Esophagus squamous epithelium (tissue), 4 donors: ENCODE data around the gene UTS2.

Source experiments
- POLR2A ChIP-seq, 4 donors: fragments of 450-650 bp; IDR thresholded peaks; one replicate each; pipeline ENCODE4 v1.6.1; 2017; ENCODE audit warnings: antibody characterized with exemption in 4 of 4, mild to moderate bottlenecking in 4 of 4, moderate library complexity in 3 of 4
- TF ChIP-seq, protein P1 (sequence below), 6 experiments: fragments of 450-650 bp in 4 of 6; fragments of 200-600 bp in 2 of 6; sonication (generic) in 2 of 6; IDR thresholded peaks; one replicate each; pipeline ENCODE4 v1.5.1; 2016 to 2019; ENCODE audit warnings: antibody characterized with exemption in 6 of 6, mild to moderate bottlenecking in 4 of 6, moderate library complexity in 4 of 6

DNA sequence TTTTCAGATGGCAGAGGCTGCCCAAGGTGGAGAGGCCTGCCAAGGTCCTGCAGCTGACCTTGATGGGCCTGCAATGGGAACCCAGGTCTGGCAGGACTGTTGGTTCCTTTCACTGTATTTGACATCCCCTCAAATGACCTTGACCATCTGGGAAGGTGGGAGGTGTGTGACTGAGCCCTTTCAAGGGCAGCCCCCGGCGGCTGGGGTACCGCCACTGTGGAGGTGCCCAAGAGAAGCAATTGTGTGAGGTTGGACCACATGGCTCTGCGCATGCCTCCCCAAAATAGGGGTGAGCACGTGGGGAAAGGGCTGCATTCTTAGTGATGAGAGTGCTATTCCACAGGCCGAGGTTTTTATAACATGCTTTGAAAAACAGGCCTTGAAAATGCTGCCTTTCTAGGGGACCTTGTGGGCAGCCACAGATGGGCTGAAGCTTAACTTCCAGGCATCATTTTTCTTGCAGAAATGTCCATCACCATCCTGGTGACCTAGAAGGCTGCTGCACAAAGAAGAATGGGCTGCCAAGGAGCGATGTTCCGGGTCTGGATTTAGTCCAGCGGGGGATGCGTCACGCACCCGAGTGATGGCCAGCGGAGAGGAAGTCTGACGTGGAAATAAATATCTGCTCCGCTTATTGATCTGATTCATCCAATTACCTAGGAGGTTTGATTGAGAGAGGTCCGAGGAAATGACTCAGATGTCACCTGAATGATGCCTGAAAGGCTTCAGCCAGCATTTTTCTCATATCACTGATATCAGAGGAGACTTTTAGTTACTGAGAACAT, 16.5 kb upstream of the UTS2 start:
- TF ChIP-seq, protein P1, sequence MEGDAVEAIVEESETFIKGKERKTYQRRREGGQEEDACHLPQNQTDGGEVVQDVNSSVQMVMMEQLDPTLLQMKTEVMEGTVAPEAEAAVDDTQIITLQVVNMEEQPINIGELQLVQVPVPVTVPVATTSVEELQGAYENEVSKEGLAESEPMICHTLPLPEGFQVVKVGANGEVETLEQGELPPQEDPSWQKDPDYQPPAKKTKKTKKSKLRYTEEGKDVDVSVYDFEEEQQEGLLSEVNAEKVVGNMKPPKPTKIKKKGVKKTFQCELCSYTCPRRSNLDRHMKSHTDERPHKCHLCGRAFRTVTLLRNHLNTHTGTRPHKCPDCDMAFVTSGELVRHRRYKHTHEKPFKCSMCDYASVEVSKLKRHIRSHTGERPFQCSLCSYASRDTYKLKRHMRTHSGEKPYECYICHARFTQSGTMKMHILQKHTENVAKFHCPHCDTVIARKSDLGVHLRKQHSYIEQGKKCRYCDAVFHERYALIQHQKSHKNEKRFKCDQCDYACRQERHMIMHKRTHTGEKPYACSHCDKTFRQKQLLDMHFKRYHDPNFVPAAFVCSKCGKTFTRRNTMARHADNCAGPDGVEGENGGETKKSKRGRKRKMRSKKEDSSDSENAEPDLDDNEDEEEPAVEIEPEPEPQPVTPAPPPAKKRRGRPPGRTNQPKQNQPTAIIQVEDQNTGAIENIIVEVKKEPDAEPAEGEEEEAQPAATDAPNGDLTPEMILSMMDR (IDR thresholded peaks at IDR 0.05) = no peak
- TF ChIP-seq POLR2A (IDR thresholded peaks at IDR 0.05) = no peak
